ENCODE measurements around the gene TRDN.

GRCh38 chr6:123360359-123360758 lies 276.4 kb downstream of the TRDN start:
- TF ChIP-seq CTCF (conservative IDR thresholded peaks at IDR 0.05; ENCODE audit: low read length) (no peak), EZH2phosphoT487 (IDR thresholded peaks at IDR 0.05; ENCODE audit: borderline replicate concordance) (no peak)
